Measurements from ENCODE around the gene THRB.

GRCh38 chr3:24162929-24163328 lies 331.7 kb downstream of the THRB start:
- no peak for TF ChIP-seq POLR2A (IDR thresholded peaks at IDR 0.05; ENCODE audit: low read depth, low read length)
- TF ChIP-seq JUN (IDR thresholded peaks at IDR 0.05; ENCODE audit: borderline replicate concordance, insufficient read depth, insufficient read length, low read depth): no peak
- no peak for TF ChIP-seq CTCF (IDR thresholded peaks at IDR 0.05; ENCODE audit: extremely low read depth in 1 of 2, insufficient read depth in 1 of 2, low read depth in 1 of 2, low read length in 2 of 2)
- no peak for TF ChIP-seq POLR2AphosphoS5 (IDR thresholded peaks at IDR 0.05; ENCODE audit: insufficient read depth, low read depth, low read length)

All from endothelial cell of umbilical vein (primary cell).